Measurements from ENCODE around the gene CHFR.
"Not testable (repeated sequence)": the region's sequence is repeated elsewhere in the genome, so short reads cannot be mapped to it uniquely, and the experiment has no call there.

Gene CHFR

GRCh38 chr12:132809391-132809790, 78.0 kb downstream of the CHFR start:
- not testable (repeated sequence) for DNase-seq (ENCODE audit: low read depth, low spot score)
- H3K36me3 ChIP-seq (ENCODE audit: control insufficient read depth, insufficient read depth, low read length): peaks cover 14% of the 10 kb centered on the region

GRCh38 chr12:132807295-132808092, 79.9 kb downstream of the CHFR start:
- Histone ChIP-seq H3K4me1 (ENCODE audit: control insufficient read depth, insufficient read depth, low read length) (no peaks in the 10 kb centered on the region), H3K36me3 (ENCODE audit: control insufficient read depth, insufficient read depth, low read length) (peaks cover 14% of the 10 kb centered on the region), H3K27ac (ENCODE audit: low read length) (no peak overlapping the region), H3K9me3 (ENCODE audit: control insufficient read depth, insufficient read depth, low read length) (no peaks in the 10 kb centered on the region), H3K27me3 (ENCODE audit: control insufficient read depth, insufficient read depth, low read length) (no peaks in the 10 kb centered on the region), H3K4me3 (ENCODE audit: low read length) (no peak overlapping the region)
- no CpG with 5 or more reads among the region's 25 CpGs for WGBS (ENCODE audit: insufficient coverage, insufficient read length)
- DNase-seq (ENCODE audit: low read depth, low spot score): no peak

More at GRCh38 chr12:132809391-132809790, 78.0 kb downstream of the CHFR start:
- not testable (repeated sequence) for H3K27me3 ChIP-seq (ENCODE audit: control insufficient read depth, insufficient read depth, low read length); H3K27ac ChIP-seq (ENCODE audit: low read length); H3K9me3 ChIP-seq (ENCODE audit: control insufficient read depth, insufficient read depth, low read length); H3K4me3 ChIP-seq (ENCODE audit: low read length); H3K4me1 ChIP-seq (ENCODE audit: control insufficient read depth, insufficient read depth, low read length)
- no CpG with 5 or more reads among the region's 13 CpGs for WGBS (ENCODE audit: insufficient coverage, insufficient read length)

GRCh38 chr12:132806857-132807256, 80.5 kb downstream of the CHFR start:
- Histone ChIP-seq H3K27ac (ENCODE audit: low read length) (no peak overlapping the region), H3K4me3 (ENCODE audit: low read length) (no peak overlapping the region), H3K4me1 (ENCODE audit: control insufficient read depth, insufficient read depth, low read length) (no peaks in the 10 kb centered on the region), H3K27me3 (ENCODE audit: control insufficient read depth, insufficient read depth, low read length) (no peaks in the 10 kb centered on the region), H3K9me3 (ENCODE audit: control insufficient read depth, insufficient read depth, low read length) (no peaks in the 10 kb centered on the region), H3K36me3 (ENCODE audit: control insufficient read depth, insufficient read depth, low read length) (peaks cover 16% of the 10 kb centered on the region)
- no CpG with 5 or more reads among the region's 18 CpGs for WGBS (ENCODE audit: insufficient coverage, insufficient read length)
- DNase-seq (ENCODE audit: low read depth, low spot score): no peak

- DNase-seq (ENCODE audit: low read depth, low spot score): no peak
- Histone ChIP-seq H3K36me3 (ENCODE audit: control insufficient read depth, insufficient read depth, low read length) (peaks cover 22% of the 10 kb centered on the region), H3K4me1 (ENCODE audit: control insufficient read depth, insufficient read depth, low read length) (no peaks in the 10 kb centered on the region), H3K27me3 (ENCODE audit: control insufficient read depth, insufficient read depth, low read length) (no peaks in the 10 kb centered on the region), H3K27ac (ENCODE audit: low read length) (no peak overlapping the region), H3K4me3 (ENCODE audit: low read length) (no peak overlapping the region), H3K9me3 (ENCODE audit: control insufficient read depth, insufficient read depth, low read length) (no peaks in the 10 kb centered on the region)
- no CpG with 5 or more reads among the region's 16 CpGs for WGBS (ENCODE audit: insufficient coverage, insufficient read length)
Measured at GRCh38 chr12:132804426-132804861, 83.0 kb downstream of the CHFR start.

- no peak overlapping the region for H3K27ac ChIP-seq (ENCODE audit: low read length)
- H3K9me3 ChIP-seq (ENCODE audit: control insufficient read depth, insufficient read depth, low read length): no peaks in the 10 kb centered on the region
- no peak for DNase-seq (ENCODE audit: low read depth, low spot score)
- H3K36me3 ChIP-seq (ENCODE audit: control insufficient read depth, insufficient read depth, low read length): peaks cover 23% of the 10 kb centered on the region
- H3K27me3 ChIP-seq (ENCODE audit: control insufficient read depth, insufficient read depth, low read length): no peaks in the 10 kb centered on the region
- no peak overlapping the region for H3K4me3 ChIP-seq (ENCODE audit: low read length)
- WGBS (ENCODE audit: insufficient coverage, insufficient read length): no CpG with 5 or more reads among the region's 15 CpGs
- no peaks in the 10 kb centered on the region for H3K4me1 ChIP-seq (ENCODE audit: control insufficient read depth, insufficient read depth, low read length)
Measured at GRCh38 chr12:132803888-132804287, 83.5 kb downstream of the CHFR start.

GRCh38 chr12:132803125-132803524, 84.3 kb downstream of the CHFR start:
- Histone ChIP-seq H3K4me3 (ENCODE audit: low read length) (no peak overlapping the region), H3K4me1 (ENCODE audit: control insufficient read depth, insufficient read depth, low read length) (no peaks in the 10 kb centered on the region), H3K27ac (ENCODE audit: low read length) (no peak overlapping the region), H3K36me3 (ENCODE audit: control insufficient read depth, insufficient read depth, low read length) (peaks cover 26% of the 10 kb centered on the region), H3K27me3 (ENCODE audit: control insufficient read depth, insufficient read depth, low read length) (no peaks in the 10 kb centered on the region), H3K9me3 (ENCODE audit: control insufficient read depth, insufficient read depth, low read length) (no peaks in the 10 kb centered on the region)
- DNase-seq (ENCODE audit: low read depth, low spot score): no peak
- no CpG with 5 or more reads among the region's 14 CpGs for WGBS (ENCODE audit: insufficient coverage, insufficient read length)

- Histone ChIP-seq H3K27me3 (ENCODE audit: control insufficient read depth, insufficient read depth, low read length) (no peaks in the 10 kb centered on the region), H3K4me3 (ENCODE audit: low read length) (no peak overlapping the region), H3K9me3 (ENCODE audit: control insufficient read depth, insufficient read depth, low read length) (no peaks in the 10 kb centered on the region), H3K36me3 (ENCODE audit: control insufficient read depth, insufficient read depth, low read length) (peaks cover 25% of the 10 kb centered on the region), H3K4me1 (ENCODE audit: control insufficient read depth, insufficient read depth, low read length) (no peaks in the 10 kb centered on the region), H3K27ac (ENCODE audit: low read length) (no peak overlapping the region)
- no CpG with 5 or more reads among the region's 28 CpGs for WGBS (ENCODE audit: insufficient coverage, insufficient read length)
- no peak for DNase-seq (ENCODE audit: low read depth, low spot score)
Measured at GRCh38 chr12:132801741-132802140, 85.7 kb downstream of the CHFR start.

- no peak overlapping the region for H3K27ac ChIP-seq (ENCODE audit: low read length)
- H3K9me3 ChIP-seq (ENCODE audit: control insufficient read depth, insufficient read depth, low read length): no peaks in the 10 kb centered on the region
- WGBS (ENCODE audit: insufficient coverage, insufficient read length): no CpG with 5 or more reads among the region's 15 CpGs
- no peaks in the 10 kb centered on the region for H3K27me3 ChIP-seq (ENCODE audit: control insufficient read depth, insufficient read depth, low read length)
- no peaks in the 10 kb centered on the region for H3K4me1 ChIP-seq (ENCODE audit: control insufficient read depth, insufficient read depth, low read length)
- no peak overlapping the region for H3K4me3 ChIP-seq (ENCODE audit: low read length)
- no peak for DNase-seq (ENCODE audit: low read depth, low spot score)
- peaks cover 33% of the 10 kb centered on the region for H3K36me3 ChIP-seq (ENCODE audit: control insufficient read depth, insufficient read depth, low read length)
Measured at GRCh38 chr12:132798836-132799235, 88.6 kb downstream of the CHFR start.

- Histone ChIP-seq H3K36me3 (ENCODE audit: control insufficient read depth, insufficient read depth, low read length) (peaks cover 35% of the 10 kb centered on the region), H3K9me3 (ENCODE audit: control insufficient read depth, insufficient read depth, low read length) (no peaks in the 10 kb centered on the region), H3K27ac (ENCODE audit: low read length) (no peak overlapping the region), H3K4me3 (ENCODE audit: low read length) (no peak overlapping the region), H3K27me3 (ENCODE audit: control insufficient read depth, insufficient read depth, low read length) (no peaks in the 10 kb centered on the region), H3K4me1 (ENCODE audit: control insufficient read depth, insufficient read depth, low read length) (no peaks in the 10 kb centered on the region)
- DNase-seq (ENCODE audit: low read depth, low spot score): no peak
- WGBS (ENCODE audit: insufficient coverage, insufficient read length): no CpG with 5 or more reads among the region's 24 CpGs
Measured at GRCh38 chr12:132797820-132798570, 89.4 kb downstream of the CHFR start.

- no peaks in the 10 kb centered on the region for H3K9me3 ChIP-seq (ENCODE audit: control insufficient read depth, insufficient read depth, low read length)
- no peak overlapping the region for H3K27ac ChIP-seq (ENCODE audit: low read length)
- DNase-seq (ENCODE audit: low read depth, low spot score): no peak
- WGBS (ENCODE audit: insufficient coverage, insufficient read length): no CpG with 5 or more reads among the region's 14 CpGs
- no peaks in the 10 kb centered on the region for H3K27me3 ChIP-seq (ENCODE audit: control insufficient read depth, insufficient read depth, low read length)
- H3K4me1 ChIP-seq (ENCODE audit: control insufficient read depth, insufficient read depth, low read length): no peaks in the 10 kb centered on the region
- no peak overlapping the region for H3K4me3 ChIP-seq (ENCODE audit: low read length)
- H3K36me3 ChIP-seq (ENCODE audit: control insufficient read depth, insufficient read depth, low read length): peaks cover 29% of the 10 kb centered on the region
Measured at GRCh38 chr12:132795847-132796246, 91.6 kb downstream of the CHFR start.
